Neural cell (in vitro differentiated cells): ENCODE data around the gene KLK13.

Experiments
- EZH2 ChIP-seq: fragments of 200-600, 300-800 bp; shearing (Covaris generic), sonication (generic); IDR thresholded peaks from 2 replicates; pipeline ENCODE4 v1.6.1; 2014; ENCODE audit warnings: antibody characterized with exemption, low read length, borderline replicate concordance, mild to moderate bottlenecking; ENCODE audit not compliant: insufficient read depth, poor library complexity, severe bottlenecking
- POLR2AphosphoS5 ChIP-seq: IDR thresholded peaks from 2 replicates; pipeline ENCODE4 v1.6.1; 2012
- RAD21 ChIP-seq: fragments of 450-650 bp; conservative IDR thresholded peaks from 2 replicates; pipeline ENCODE4 v1.6.1; 2014; ENCODE audit warnings: antibody characterized with exemption, mild to moderate bottlenecking, moderate library complexity
- SMC3 ChIP-seq: fragments of 450-650 bp; conservative IDR thresholded peaks from 2 replicates; pipeline ENCODE4 v1.6.1; 2014; ENCODE audit warnings: antibody characterized with exemption, mild to moderate bottlenecking, moderate library complexity; ENCODE audit not compliant: poor library complexity
- TAF1 ChIP-seq: IDR thresholded peaks from 2 replicates; pipeline ENCODE4 v1.6.1; 2012; ENCODE audit warnings: low read depth
- TF ChIP-seq, protein P1 (sequence below): fragments of 450-650 bp; IDR thresholded peaks from 2 replicates; pipeline ENCODE4 v1.5.1; 2014; ENCODE audit warnings: antibody characterized with exemption, mild to moderate bottlenecking, moderate library complexity; ENCODE audit not compliant: poor library complexity, severe bottlenecking
- TF ChIP-seq, protein P2 (sequence below): IDR thresholded peaks from 2 replicates; pipeline ENCODE4 v1.6.1; 2012; ENCODE audit warnings: borderline replicate concordance

DNA sequence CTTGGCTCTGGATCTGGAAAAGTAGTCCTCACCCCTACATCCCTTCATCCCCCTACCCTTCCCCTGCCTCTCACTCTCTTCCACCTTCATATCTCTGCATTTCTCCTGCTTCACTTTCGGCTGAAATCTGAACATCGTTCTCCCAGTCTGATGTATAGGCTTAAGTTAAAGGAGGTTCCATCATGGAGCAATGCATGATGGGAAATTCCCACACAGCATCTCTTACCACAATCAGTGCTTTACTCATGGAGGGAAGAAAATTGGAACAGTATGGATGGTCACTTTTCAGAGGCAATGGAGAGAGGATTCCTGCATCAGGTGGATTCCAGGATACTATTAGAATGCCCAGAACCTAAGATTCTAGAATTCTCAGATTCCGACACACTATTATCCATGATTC lies 57.4 kb downstream of the KLK13 start:
- TF ChIP-seq, protein P1, sequence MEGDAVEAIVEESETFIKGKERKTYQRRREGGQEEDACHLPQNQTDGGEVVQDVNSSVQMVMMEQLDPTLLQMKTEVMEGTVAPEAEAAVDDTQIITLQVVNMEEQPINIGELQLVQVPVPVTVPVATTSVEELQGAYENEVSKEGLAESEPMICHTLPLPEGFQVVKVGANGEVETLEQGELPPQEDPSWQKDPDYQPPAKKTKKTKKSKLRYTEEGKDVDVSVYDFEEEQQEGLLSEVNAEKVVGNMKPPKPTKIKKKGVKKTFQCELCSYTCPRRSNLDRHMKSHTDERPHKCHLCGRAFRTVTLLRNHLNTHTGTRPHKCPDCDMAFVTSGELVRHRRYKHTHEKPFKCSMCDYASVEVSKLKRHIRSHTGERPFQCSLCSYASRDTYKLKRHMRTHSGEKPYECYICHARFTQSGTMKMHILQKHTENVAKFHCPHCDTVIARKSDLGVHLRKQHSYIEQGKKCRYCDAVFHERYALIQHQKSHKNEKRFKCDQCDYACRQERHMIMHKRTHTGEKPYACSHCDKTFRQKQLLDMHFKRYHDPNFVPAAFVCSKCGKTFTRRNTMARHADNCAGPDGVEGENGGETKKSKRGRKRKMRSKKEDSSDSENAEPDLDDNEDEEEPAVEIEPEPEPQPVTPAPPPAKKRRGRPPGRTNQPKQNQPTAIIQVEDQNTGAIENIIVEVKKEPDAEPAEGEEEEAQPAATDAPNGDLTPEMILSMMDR, result no peak
- TF ChIP-seq TAF1, result no peak
- TF ChIP-seq RAD21, result no peak
- TF ChIP-seq POLR2AphosphoS5, result no peak
- TF ChIP-seq, protein P2, sequence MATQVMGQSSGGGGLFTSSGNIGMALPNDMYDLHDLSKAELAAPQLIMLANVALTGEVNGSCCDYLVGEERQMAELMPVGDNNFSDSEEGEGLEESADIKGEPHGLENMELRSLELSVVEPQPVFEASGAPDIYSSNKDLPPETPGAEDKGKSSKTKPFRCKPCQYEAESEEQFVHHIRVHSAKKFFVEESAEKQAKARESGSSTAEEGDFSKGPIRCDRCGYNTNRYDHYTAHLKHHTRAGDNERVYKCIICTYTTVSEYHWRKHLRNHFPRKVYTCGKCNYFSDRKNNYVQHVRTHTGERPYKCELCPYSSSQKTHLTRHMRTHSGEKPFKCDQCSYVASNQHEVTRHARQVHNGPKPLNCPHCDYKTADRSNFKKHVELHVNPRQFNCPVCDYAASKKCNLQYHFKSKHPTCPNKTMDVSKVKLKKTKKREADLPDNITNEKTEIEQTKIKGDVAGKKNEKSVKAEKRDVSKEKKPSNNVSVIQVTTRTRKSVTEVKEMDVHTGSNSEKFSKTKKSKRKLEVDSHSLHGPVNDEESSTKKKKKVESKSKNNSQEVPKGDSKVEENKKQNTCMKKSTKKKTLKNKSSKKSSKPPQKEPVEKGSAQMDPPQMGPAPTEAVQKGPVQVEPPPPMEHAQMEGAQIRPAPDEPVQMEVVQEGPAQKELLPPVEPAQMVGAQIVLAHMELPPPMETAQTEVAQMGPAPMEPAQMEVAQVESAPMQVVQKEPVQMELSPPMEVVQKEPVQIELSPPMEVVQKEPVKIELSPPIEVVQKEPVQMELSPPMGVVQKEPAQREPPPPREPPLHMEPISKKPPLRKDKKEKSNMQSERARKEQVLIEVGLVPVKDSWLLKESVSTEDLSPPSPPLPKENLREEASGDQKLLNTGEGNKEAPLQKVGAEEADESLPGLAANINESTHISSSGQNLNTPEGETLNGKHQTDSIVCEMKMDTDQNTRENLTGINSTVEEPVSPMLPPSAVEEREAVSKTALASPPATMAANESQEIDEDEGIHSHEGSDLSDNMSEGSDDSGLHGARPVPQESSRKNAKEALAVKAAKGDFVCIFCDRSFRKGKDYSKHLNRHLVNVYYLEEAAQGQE, result no peak
- no peak for TF ChIP-seq SMC3
- no peak for TF ChIP-seq EZH2
